ENCODE measurements around the gene MED4.
"Not testable (repeated sequence)": the region's sequence is repeated elsewhere in the genome, so short reads cannot be mapped to it uniquely, and the experiment has no call there.

The MED4 gene

DNA sequence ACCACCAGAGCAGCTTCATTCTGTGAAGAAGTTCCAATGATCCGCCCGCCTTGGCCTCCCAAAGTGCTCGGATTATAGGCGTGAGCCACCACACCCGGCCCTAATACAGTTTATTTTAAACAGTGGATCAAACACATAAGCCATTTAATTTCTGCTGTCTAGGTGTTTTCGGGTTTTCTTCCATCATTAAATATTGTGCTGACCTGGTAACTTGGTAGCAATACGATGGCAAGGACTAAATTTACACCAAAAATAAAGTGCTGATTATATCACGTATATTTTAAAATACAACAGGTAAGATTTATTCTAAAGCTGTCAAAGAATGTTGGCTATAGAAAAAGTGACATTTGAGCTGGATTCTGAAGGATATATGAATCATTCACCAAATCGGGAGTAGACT, 1.3 kb downstream of the MED4 start:
- DNase-seq = no peak

DNA sequence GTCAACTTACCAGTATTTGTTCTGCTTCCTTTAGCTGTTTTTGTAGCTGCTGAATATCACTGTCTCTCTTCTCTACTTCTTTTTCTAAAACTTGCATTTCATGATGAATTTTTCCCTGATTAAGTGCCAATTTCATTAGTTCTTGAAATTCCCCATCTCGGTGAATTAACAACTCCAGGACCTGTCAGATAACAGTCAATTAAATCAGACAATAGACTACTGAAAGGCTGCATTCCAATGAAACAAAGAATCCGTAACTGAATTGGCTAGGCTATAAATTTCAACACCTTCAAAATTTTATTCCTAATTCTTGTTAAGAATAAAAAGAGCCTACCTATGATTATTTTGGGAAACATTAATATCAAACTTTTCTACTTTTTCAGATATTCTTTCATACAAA, 8.6 kb downstream of the MED4 start:
- no peak for DNase-seq

- DNase-seq = no peak
These were observed 13.2 kb downstream of the MED4 start for GRCh38 chr13:48081739-48082138.

GRCh38 chr13:48078251-48078656, 16.6 kb downstream of the MED4 start:
- DNase-seq = peak; percentile 43

DNA sequence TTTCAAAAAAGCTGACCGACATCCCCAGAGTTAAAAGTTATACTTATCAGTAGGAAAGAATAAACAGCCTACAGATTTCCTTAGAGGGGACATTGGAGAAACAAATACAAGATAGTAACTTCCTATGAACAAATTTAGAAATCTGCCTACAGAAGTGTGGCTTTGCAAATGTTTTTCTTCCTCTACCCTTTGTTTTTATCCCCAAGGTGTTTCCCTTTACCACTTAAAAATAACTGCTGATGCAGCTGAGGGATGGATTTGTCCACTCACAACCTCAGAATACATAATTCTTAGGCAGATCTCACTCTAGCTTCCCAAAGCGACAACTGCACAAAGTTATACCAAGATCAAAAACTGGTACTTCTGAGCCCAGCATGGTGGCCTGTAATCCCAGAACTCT, 20.9 kb downstream of the MED4 start:
- DNase-seq = no peak

DNA sequence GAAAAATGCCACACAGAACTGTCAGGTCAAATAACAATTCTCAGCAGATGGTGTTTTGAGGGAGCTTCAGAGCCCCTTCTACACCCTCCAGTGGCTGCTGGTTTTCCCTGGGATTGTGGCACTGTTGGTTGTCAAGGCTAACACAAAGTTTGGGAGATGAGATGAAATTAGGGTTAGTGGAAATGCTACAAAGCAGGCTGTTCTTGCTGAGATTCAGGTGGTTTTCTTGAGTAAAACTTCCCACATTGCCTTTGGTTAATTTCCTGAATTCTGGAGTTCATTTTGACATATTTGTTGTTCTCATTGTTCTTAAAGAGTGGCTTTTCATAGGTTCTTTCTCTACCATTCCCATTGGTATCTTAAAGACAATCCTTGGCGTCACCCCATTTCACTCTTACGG, 22.1 kb downstream of the MED4 start:
- DNase-seq = no peak

DNA sequence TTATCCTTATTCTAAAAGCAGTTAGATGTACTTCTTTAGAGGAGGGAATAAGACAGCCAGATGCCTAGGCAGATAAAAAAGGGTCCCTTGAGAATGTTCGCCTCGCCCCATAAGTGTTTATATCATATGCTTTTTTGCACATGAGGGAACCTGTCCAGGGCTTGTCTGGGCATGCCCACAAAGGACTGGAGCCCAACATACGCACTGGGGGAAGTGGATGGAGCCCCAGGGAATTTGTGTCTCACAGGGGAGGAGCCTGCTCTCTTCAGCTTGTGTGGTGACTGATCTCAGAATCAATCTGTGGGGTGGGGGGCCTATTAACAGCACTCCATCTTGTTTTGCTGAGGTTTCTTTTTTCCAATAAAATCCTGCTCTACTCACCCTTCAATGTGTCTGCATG, 22.6 kb downstream of the MED4 start:
- DNase-seq = no peak

DNA sequence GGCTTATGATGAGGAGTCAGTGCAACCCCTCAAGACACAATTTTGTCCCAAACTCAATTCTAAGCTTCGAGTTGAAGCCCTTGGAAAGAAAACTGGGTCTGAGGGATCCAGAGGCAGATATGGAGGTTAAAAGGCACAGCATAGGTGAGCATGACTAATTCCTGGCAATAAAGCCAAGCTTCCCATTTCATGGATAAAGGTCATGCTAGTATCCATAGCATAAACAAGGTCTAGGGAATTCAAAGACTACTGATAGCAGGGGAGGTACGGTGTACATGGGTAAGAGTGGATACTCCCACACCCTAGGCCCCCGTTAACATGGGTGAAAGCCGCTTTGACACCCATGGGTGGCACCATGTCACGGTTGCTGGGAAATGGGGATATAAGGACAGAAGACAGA, 24.0 kb downstream of the MED4 start:
- no peak for DNase-seq

DNA sequence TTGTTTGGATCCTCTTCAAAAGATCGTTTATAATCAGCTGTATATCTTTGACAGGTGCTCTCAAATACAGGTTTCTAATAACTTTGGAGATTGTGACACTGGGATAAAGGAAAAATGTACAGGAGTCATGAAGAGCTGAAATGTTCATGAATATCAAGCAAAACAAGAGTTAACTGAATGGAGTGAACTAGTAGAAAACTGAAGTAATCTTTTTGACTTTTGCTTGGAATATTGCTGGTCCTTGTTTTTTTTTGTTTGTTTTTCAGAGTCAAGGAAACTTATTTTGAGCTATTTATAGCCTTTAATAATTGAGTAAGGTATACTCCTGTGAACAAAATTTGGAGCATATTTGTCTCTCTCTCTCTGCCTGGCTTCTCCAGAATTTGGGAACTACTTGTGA, 25.3 kb downstream of the MED4 start:
- DNase-seq = peak; percentile 54

- DNase-seq = no peak
These were observed 26.0 kb downstream of the MED4 start for GRCh38 chr13:48068952-48069351.

DNA sequence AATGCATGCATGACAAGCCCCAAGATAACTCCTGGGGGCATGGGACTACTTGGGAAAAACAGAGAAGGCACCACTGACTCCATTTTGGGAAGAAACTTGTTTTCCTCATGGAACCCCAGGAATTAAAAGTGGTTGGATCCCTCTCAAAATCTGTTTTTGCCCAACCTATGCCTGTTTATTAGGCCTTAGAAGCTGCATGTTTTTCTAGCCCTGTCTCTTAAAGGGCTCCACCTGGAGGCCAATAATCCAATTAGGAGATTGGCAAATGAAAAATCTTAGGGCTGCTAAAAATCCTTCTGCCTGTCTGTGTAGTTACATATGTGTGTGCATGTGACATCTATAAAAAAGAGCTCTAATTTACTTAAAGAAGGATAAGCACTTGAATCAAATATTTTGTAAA, 26.9 kb downstream of the MED4 start:
- no peak for DNase-seq

GRCh38 chr13:48066310-48066989, 28.5 kb downstream of the MED4 start:
- DNase-seq = no peak

GRCh38 chr13:48059951-48060350, 35.0 kb downstream of the MED4 start:
- DNase-seq = not testable (repeated sequence)

DNA sequence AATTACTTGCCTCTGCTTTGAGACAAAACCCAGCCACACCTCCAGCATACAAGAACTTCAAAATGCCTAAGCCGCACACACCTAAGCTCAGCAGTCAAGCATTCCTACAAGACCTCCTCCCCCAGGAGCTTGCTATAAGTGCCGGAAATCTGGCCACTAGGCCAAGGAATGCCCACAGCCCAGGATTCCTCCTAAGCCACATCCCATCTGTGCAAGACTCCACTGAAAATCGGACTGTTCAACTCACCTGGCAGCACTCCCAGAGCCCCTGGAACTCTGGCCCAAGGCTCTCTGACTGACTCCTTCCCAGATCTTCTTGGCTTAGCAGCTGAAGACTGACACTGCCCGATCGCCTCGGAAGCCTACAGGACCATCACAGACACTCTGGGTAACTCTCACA, 36.4 kb downstream of the MED4 start:
- not testable (repeated sequence) for DNase-seq

DNA sequence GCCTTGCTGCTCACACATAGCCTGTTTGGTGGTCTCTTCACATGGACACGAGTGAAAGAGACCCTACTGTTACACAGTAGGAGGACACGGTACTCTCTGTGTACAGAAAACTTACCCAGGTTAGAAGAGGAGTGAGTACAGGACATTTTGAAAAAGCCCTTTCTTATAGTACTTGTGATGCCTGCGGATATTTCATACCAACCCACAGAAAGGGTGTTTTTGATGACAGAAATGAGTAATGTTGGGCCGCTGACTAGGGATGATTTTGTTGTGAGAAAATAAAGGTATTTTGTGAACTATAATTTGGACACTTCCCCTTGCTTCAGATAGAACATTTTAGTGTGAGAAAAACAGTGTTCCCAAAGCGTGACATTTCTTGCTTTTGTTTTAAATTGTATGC, 39.2 kb downstream of the MED4 start:
- no peak for DNase-seq

- DNase-seq = no peak
These were observed 40.3 kb downstream of the MED4 start for GRCh38 chr13:48054601-48055000.

DNA sequence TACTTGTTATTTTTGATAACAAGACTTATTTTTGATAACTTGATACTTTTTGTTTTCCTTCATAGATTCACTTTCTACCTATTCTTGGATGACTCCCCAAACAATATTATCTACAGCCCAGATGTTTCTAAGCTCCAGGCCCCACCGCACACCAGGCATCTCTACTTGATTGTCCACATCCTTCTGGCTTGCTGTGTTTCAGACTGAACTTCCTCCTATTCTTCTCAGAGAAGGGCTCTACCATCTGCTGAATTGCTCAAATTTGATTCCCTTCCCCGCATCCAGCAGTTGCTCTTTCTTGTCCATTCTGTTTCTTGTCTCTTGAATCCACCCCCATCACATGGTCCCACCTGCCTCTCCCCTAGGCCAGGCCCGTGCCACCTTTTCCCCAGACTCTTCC, 44.4 kb downstream of the MED4 start:
- DNase-seq = no peak

DNA sequence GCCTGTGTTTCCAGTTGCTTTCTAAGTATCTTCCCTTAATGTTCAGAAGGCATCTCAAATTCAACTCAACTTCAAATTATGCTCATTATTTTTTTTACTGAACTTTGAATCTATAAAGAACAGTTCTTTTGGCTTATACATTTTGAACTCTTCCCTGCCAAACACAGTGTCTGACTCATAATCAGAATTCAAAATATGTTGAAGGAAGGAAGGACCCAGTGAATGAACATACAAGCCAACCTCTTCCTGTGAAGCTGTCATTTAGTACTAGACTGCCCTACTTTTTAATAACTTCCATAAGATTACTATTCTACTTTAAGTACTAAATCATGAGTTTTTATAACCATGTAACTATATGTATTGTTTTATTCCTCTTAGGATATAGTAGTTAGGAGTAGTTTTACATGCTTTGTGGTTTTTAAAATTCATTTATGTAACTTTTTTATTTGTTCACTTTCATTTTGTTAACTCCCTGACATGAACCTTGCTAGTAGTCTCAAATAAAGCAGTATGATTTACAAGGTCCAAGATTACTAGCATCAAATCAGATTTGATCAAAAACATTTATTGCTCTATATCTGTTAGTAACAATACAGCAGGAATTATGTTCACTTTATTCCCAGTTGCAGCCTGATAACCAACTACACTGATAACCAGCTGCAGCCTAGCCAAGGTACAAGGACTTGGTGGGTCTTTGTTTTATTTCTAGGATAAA, 51.0 kb downstream of the MED4 start:
- DNase-seq = no peak

DNA sequence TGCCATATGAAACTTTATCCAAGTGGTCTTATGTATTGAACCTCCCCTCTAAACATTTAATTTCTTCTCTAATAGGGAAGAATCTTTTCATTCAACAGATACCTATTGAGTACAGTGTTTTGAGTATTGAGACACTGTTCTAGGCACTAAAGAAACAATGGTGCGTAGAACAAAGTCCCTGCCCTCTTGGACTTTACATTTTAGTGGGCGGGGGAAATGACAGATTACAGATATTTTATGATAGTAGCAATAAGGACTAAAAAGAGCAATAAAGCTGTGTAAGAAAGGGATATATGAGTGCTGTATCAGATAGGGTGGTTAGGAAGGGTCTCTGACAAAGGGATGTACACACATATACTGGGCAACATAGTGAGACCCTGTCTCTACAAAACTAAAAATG, 52.0 kb downstream of the MED4 start:
- no peak for DNase-seq

- DNase-seq = no peak
These were observed 54.0 kb downstream of the MED4 start for GRCh38 chr13:48040896-48041295.

- no peak for DNase-seq
These were observed 54.9 kb downstream of the MED4 start for GRCh38 chr13:48040049-48040448.

- DNase-seq = no peak
These were observed 56.1 kb downstream of the MED4 start for GRCh38 chr13:48038761-48039160.

GRCh38 chr13:48037346-48038173, 57.3 kb downstream of the MED4 start, which contains the start of gene NUDT15:
TSS of gene NUDT15 (plus strand) at chr13:48037726. CDS start at chr13:48037747, 21 bp downstream.
- peak; percentile 97 for DNase-seq

GRCh38 chr13:48029859-48030258, 65.0 kb downstream of the MED4 start:
- DNase-seq = no peak
